Transverse colon (tissue), 4 donors: Measurements from ENCODE around the gene VTCN1. TPM values are rescaled to one million over a fixed set of nuclear protein-coding genes. Genes with fewer than 3 reads are reported as not detected.
"Not testable (repeated sequence)": the region's sequence is repeated elsewhere in the genome, so short reads cannot be mapped to it uniquely, and the experiment has no call there.

Source experiments
- DNase-seq: peaks from one replicate; pipeline ENCODE4 v3.0.0-alpha.2; 2019
- H3K27ac ChIP-seq, 4 donors: fragments of 200-600 bp; sonication (generic); 2 replicates each; pipeline ENCODE4 v1.5.1; 2016 to 2018; ENCODE audit warnings: inconsistent platforms in 4 of 4
- H3K27me3 ChIP-seq: fragments of 200-600 bp; sonication (generic); 2 replicates; pipeline ENCODE4 v1.5.1; 2017; ENCODE audit warnings: inconsistent platforms
- H3K36me3 ChIP-seq, 4 donors: fragments of 200-600 bp; sonication (generic); 2 replicates each; pipeline ENCODE4 v1.5.1; 2017 to 2019; ENCODE audit warnings: inconsistent platforms in 4 of 4
- H3K4me1 ChIP-seq, 4 donors: fragments of 200-600 bp; sonication (generic); 2 replicates each; pipeline ENCODE4 v1.5.1; 2017 to 2020; ENCODE audit warnings: inconsistent platforms in 4 of 4
- H3K4me3 ChIP-seq, 4 donors: fragments of 200-600 bp; sonication (generic); 1 replicate in 1 of 4; 2 replicates in 3 of 4; pipeline versions ENCODE4 v1.5.1 to v1.6.1; 2017 to 2019; ENCODE audit warnings: inconsistent platforms in 4 of 4
- H3K9me3 ChIP-seq, 2 donors: fragments of 200-600 bp; sonication (generic); 2 replicates each; pipeline ENCODE4 v1.5.1; 2017 to 2019; ENCODE audit warnings: inconsistent platforms in 2 of 2
- CTCF ChIP-seq, 5 experiments: fragments of 200-600 bp in 3 of 5; fragments of 450-650 bp in 2 of 5; sonication (generic) in 3 of 5; IDR thresholded peaks; 1 replicate in 2 of 5; 2 replicates in 3 of 5; pipeline ENCODE4 v1.5.1; 2016 to 2017; ENCODE audit warnings: antibody characterized with exemption in 5 of 5, inconsistent platforms in 3 of 5, mild to moderate bottlenecking in 2 of 5, moderate library complexity in 1 of 5
- EP300 ChIP-seq: sonication (generic); formaldehyde crosslinking; IDR thresholded peaks from one replicate; pipeline ENCODE4 v1.6.1; 2017; ENCODE audit warnings: antibody characterized with exemption, low read depth
- POLR2A ChIP-seq: fragments of 450-650 bp; IDR thresholded peaks from one replicate; pipeline ENCODE4 v1.6.1; 2016; ENCODE audit warnings: antibody characterized with exemption, mild to moderate bottlenecking, moderate library complexity
- POLR2AphosphoS5 ChIP-seq, 3 donors: sonication (generic); formaldehyde crosslinking; IDR thresholded peaks; one replicate each; pipeline ENCODE4 v1.6.1; 2016; ENCODE audit warnings: antibody characterized with exemption in 3 of 3
- WGBS, 2 donors: methylation state at CpG; one replicate each; pipeline ENCODE4 v1.1.5; 2018; ENCODE audit warnings: low coverage in 1 of 2; 5-methylcytosine and 5-hydroxymethylcytosine counted together
- in situ Hi-C, 4 donors: fragments of 200-750 bp; cut with MboI; loops; one replicate each; pipeline versions ENCODE4 v1.15.0 to v1.15.1; 2017; ENCODE audit warnings: low sequenced_read_pairs in 3 of 4, low pct_ligation_motif_present in 1 of 4, low pct_unique_long_range_greater_than_20kb in 1 of 4
- intact Hi-C: fragments of 100-400 bp; cut with DNase I; formaldehyde crosslinking; loops from one replicate; pipeline ENCODE4 v1.15.1; 2023; ENCODE audit warnings: low total_unique reads
- total RNA-seq, 4 donors: library from RNA; depleted of rRNA; stranded (reverse); fragments of >200 nt; gene quantifications; one replicate each; pipeline ENCODE4 v1.1.0, GENCODE V29; 2016

VTCN1 gene
- total RNA-seq, 4 donors from 2014 or later = not detected

- no peaks in the 10 kb centered on the region for H3K9me3 ChIP-seq
- H3K27ac ChIP-seq = peak overlapping the region; percentile 77 to 91 (median 86)
- H3K4me3 ChIP-seq = peak overlapping the region; percentile 4 to 85 (median 68)
- TF ChIP-seq CTCF (IDR thresholded peaks at IDR 0.05) = no peak
- no peak for TF ChIP-seq POLR2AphosphoS5 (IDR thresholded peaks at IDR 0.05)
- no peak for TF ChIP-seq EP300
- no peak for TF ChIP-seq POLR2A
- H3K36me3 ChIP-seq = no peaks in the 10 kb centered on the region
- no peak for DNase-seq
- H3K4me1 ChIP-seq = peaks cover 6 to 16% (median 13%) of the 10 kb centered on the region in 4 donors
- WGBS, 2 donors = 48 to 100% methylated on average over 2 to 32 of the region's 32 CpGs
- in situ Hi-C loops = loop anchor here in 3 of 4 donors (10.0 to 25.0 kb wide), 3 partner anchors 58 to 790 kb away; partner anchors contain the start of gene TTF2 (in 2 of the 3)
- intact Hi-C loops = no loop called here
- peaks cover 6% of the 10 kb centered on the region for H3K27me3 ChIP-seq
Measured at GRCh38 chr1:117122330-117123025, 88.2 kb downstream of the VTCN1 start.

- intact Hi-C loops (no loop called here), in situ Hi-C loops (loop anchor here in 3 of 4 donors (10.0 to 25.0 kb wide), 3 partner anchors 57 to 791 kb away; partner anchors contain the start of gene TTF2 (in 2 of the 3))
- TF ChIP-seq EP300 (no peak), CTCF (IDR thresholded peaks at IDR 0.05) (peak; percentile 61 to 73 (median 70)), POLR2A (no peak), POLR2AphosphoS5 (IDR thresholded peaks at IDR 0.05) (peak in 2 of 3 donors; percentile 41 to 51)
- peak within 1 kb of the TSS; percentile 77 to 91 (median 86) for H3K27ac ChIP-seq
- peaks cover 6 to 16% (median 13%) of the 10 kb centered on the region in 4 donors for H3K4me1 ChIP-seq
- H3K4me3 ChIP-seq = peak within 1 kb of the TSS; percentile 46 to 85 (median 68)
- no peaks in the 10 kb centered on the region for H3K9me3 ChIP-seq
- WGBS, 2 donors = 2% methylated on average over 45 of the region's 71 CpGs; no CpG with 5 or more reads in 1 of the 2 donors
- peak; percentile 97 for DNase-seq
- peaks cover 6% of the 10 kb centered on the region for H3K27me3 ChIP-seq
- no peaks in the 10 kb centered on the region for H3K36me3 ChIP-seq
Measured at GRCh38 chr1:117121589-117122329, 89.0 kb downstream of the VTCN1 start, which contains the start of gene TRIM45. Gene TRIM45, minus strand, starts transcription at chr1:117121749. Its CDS starts 548 bp downstream, at chr1:117121201.

GRCh38 chr1:117120774-117121588 is 89.7 kb downstream of the VTCN1 start:
- Histone ChIP-seq H3K27ac (peak overlapping the region; percentile 77 to 91 (median 86)), H3K27me3 (peaks cover 6% of the 10 kb centered on the region), H3K4me3 (peak overlapping the region; percentile 46 to 85 (median 68)), H3K4me1 (peaks cover 6 to 16% (median 13%) of the 10 kb centered on the region in 4 donors), H3K9me3 (no peaks in the 10 kb centered on the region), H3K36me3 (no peaks in the 10 kb centered on the region)
- DNase-seq = no peak
- WGBS, 2 donors = 17% methylated on average over 29 of the region's 29 CpGs; no CpG with 5 or more reads in 1 of the 2 donors
- TF ChIP-seq CTCF (IDR thresholded peaks at IDR 0.05) = no peak
- no peak for TF ChIP-seq POLR2AphosphoS5 (IDR thresholded peaks at IDR 0.05)
- TF ChIP-seq POLR2A = no peak
- TF ChIP-seq EP300 = no peak
- in situ Hi-C loops (loop anchor here in 3 of 4 donors (10.0 to 25.0 kb wide), 3 partner anchors 56 to 791 kb away; partner anchors contain the start of gene TTF2 (in 2 of the 3)), intact Hi-C loops (no loop called here)

GRCh38 chr1:117119144-117119543 is 91.6 kb downstream of the VTCN1 start:
- WGBS, 2 donors = 95 to 100% methylated on average over 2 to 10 of the region's 10 CpGs
- intact Hi-C loops, DNase-seq, H3K36me3 ChIP-seq, H3K27ac ChIP-seq, H3K4me3 ChIP-seq, H3K27me3 ChIP-seq, H3K9me3 ChIP-seq: not testable (repeated sequence)
- in situ Hi-C loops = loop anchor here in 1 of 4 donors (25.0 kb wide), 1 partner anchor 793 kb away; no protein-coding TSS in a partner anchor
- H3K4me1 ChIP-seq = peaks cover 6 to 16% (median 13%) of the 10 kb centered on the region in 4 donors
